Stimulated activated CD4-positive, alpha-beta T cell treated with anti-CD3 and anti-CD28 coated beads, TNF-alpha, amount 100 ng/mL, for 48 hours (primary cell): ENCODE results near the gene CRK.
"Not testable (repeated sequence)": the region's sequence is repeated elsewhere in the genome, so short reads cannot be mapped to it uniquely, and the experiment has no call there.

ENCODE experiments used
- DNase-seq, 3 donors: peaks; one replicate each; pipeline ENCODE4 v3.0.0-alpha.2; 2020; ENCODE audit warnings: low read depth in 3 of 3

The CRK gene

GRCh38 chr17:1467898-1468492 lies 12.0 kb upstream of the CRK start:
- DNase-seq: no peak

- DNase-seq: no peak
These were observed 11.2 kb upstream of the CRK start for GRCh38 chr17:1467258-1467657.

- DNase-seq: no peak
These were observed 8.2 kb upstream of the CRK start for GRCh38 chr17:1464186-1464585.

- DNase-seq: no peak
These were observed 6.4 kb upstream of the CRK start for GRCh38 chr17:1462164-1463112.

- DNase-seq: no peak
These were observed 5.3 kb upstream of the CRK start for GRCh38 chr17:1461198-1461944.

GRCh38 chr17:1460233-1460632 lies 4.2 kb upstream of the CRK start:
- DNase-seq: no peak

GRCh38 chr17:1455291-1455796 lies 688 bp downstream of the CRK start:
- DNase-seq: no peak

GRCh38 chr17:1454541-1454940 lies 1.5 kb downstream of the CRK start:
- DNase-seq: no peak

- DNase-seq: not testable (repeated sequence)
These were observed 2.3 kb downstream of the CRK start for GRCh38 chr17:1453694-1454093.

GRCh38 chr17:1452836-1453235 lies 3.2 kb downstream of the CRK start:
- no peak for DNase-seq

GRCh38 chr17:1450261-1450660 lies 5.8 kb downstream of the CRK start:
- not testable (repeated sequence) for DNase-seq

GRCh38 chr17:1449412-1449967 lies 6.5 kb downstream of the CRK start:
- no peak for DNase-seq

- no peak for DNase-seq
These were observed 9.0 kb downstream of the CRK start for GRCh38 chr17:1447052-1447451.

GRCh38 chr17:1446201-1446600 lies 9.8 kb downstream of the CRK start:
- DNase-seq: no peak

GRCh38 chr17:1445695-1446094 lies 10.3 kb downstream of the CRK start:
- not testable (repeated sequence) for DNase-seq

- not testable (repeated sequence) for DNase-seq
These were observed 13.3 kb downstream of the CRK start for GRCh38 chr17:1442721-1443120.

GRCh38 chr17:1442187-1442586 lies 13.8 kb downstream of the CRK start:
- DNase-seq: no peak

GRCh38 chr17:1440921-1441320 lies 15.1 kb downstream of the CRK start:
- DNase-seq: no peak

- no peak for DNase-seq
These were observed 17.4 kb downstream of the CRK start for GRCh38 chr17:1438593-1439083.

GRCh38 chr17:1435326-1435725 lies 20.7 kb downstream of the CRK start:
- DNase-seq: no peak

GRCh38 chr17:1434150-1434549 lies 21.9 kb downstream of the CRK start:
- DNase-seq: no peak

- no peak for DNase-seq
These were observed 24.4 kb downstream of the CRK start for GRCh38 chr17:1431631-1432104.
